ENCODE data around the gene STK4.
A peak's percentile ranks its signal among the peaks of the same experiment; 100 is the strongest.

STK4 gene

GRCh38 chr20:44966030-44966961, at the start of gene STK4:
STK4 (plus strand) TSS chr20:44966512; CDS start chr20:44966569, 57 bp downstream.
- DNase-seq (ENCODE audit: low spot score) (peak; percentile 83), FAIRE-seq (peak; percentile 32)

GRCh38 chr20:44916586-44916985, 49.7 kb upstream of the STK4 start:
- FAIRE-seq: no peak
- DNase-seq (ENCODE audit: low spot score): no peak

DNA sequence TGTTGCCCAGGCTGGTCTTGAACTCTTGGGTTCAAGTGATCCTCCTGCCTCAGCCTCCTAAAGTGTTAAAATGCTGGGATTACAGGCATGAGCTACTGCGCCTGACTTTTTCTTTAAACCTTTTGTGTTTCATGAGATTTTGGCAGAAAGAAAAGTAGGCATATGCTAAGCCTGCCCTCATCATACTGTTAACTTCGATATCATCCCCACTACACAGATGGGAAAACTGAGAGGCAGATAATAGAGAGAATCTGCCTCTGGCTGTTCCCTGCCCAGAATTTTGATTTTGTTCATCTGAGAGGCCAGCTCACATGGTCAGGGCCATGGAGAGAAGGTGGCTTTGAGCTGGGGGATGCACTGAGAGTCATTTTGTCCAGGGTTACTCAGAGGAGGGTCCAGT, 48.9 kb upstream of the STK4 start:
- FAIRE-seq (no peak), DNase-seq (ENCODE audit: low spot score) (no peak)

DNA sequence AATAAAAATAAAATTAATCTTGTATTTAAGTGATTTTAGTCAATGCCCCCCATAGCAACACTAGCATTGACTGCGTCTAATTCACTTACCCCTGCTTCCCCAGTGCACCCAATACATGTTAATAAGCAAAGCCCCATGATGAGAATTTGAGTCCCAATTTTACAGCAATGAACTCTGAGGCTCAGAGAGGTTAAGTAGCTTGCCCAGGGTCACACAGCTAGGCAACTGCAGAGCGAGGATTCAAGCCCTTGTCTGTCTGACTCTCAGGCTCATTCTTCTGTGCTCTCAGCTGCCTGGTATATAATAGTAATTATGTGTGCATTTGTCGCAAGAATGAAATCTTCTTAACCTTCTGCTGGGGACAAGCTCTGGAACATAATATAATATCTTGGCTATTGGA, 48.0 kb upstream of the STK4 start:
- no peak for DNase-seq (ENCODE audit: low spot score)
- no peak for FAIRE-seq

DNA sequence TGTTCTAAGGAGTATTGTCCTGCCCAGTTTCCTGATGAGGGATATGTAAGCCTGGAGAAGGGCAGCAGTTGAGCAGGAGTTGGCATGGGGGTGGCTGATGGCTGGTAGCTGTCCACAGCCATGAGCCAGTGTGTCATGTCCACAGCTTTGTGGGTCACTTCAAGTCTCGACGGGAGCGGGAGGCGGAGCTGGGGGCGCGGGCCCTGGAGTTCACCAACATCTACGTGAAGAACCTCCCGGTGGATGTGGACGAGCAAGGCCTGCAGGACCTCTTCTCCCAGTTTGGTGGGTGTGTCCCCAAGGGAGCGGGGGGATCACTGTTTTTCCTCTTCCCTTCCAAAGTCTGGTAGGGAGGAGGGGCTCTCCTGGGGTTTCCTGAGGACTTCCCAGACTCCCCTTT, 47.6 kb upstream of the STK4 start:
- FAIRE-seq: no peak
- DNase-seq (ENCODE audit: low spot score): no peak

DNA sequence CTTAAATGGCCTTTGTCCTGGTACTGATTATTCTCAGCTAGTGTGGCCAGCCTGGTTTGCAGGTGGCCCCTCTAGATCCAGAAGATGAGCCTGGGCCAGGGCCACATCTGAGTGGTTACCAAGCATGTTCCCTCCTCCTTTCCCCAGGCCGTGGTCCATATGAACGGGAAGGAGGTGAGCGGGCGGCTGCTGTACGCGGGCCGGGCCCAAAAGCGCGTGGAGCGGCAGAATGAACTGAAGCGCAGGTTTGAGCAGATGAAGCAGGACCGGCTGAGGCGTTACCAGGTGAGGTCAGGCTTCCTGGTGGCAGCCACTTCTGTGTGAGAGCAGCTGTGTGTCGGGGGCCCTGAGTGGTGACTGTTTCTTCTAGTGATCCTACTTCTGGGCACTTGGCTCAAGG, 44.9 kb upstream of the STK4 start:
- FAIRE-seq (no peak), DNase-seq (ENCODE audit: low spot score) (no peak)

DNA sequence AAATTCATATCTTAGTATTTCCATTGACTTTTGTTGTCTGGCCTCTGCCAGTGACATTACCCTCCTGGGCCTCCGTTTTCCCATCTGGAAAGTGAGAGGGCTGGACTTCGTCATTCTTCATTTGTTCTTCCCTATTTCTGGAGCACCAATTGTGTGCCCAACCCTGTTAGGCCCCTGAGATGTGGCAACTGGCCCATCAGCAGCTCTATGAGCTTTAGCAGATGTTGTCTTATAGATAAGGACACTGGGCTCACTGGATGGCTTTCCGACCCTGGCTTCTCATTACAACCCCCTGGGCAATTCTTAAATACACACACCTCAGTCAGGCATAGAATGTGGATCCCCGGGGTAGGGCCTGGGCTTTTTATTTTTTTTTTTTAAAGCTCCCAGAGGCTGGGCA, 41.8 kb upstream of the STK4 start:
- FAIRE-seq (no peak), DNase-seq (ENCODE audit: low spot score) (no peak)

DNA sequence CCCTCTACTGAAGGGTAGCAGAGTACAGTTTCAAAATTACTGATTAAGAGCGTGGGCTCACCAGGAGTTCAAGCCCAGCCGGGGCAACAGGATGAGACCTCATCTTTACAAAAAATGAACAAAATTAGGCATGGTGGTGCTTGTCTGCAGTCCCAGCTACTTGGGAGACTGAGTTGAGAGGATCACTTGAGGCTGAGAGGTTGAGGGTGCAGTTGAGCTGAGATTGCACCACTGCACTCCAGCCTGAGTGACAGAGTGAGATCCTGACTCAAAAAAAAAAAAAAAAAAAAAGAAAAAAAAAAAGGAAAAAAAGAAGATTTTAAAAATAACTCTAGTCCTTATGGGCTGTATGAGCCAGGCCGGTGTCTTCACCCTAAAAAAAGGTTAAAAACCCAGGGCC, 37.7 kb upstream of the STK4 start:
- DNase-seq (ENCODE audit: low spot score): no peak
- FAIRE-seq: no peak

GRCh38 chr20:44930517-44931168, 35.7 kb upstream of the STK4 start:
- FAIRE-seq (no peak), DNase-seq (ENCODE audit: low spot score) (no peak)

- DNase-seq (ENCODE audit: low spot score): no peak
- FAIRE-seq: no peak
Observed at GRCh38 chr20:44931911-44932310, 34.4 kb upstream of the STK4 start.

DNA sequence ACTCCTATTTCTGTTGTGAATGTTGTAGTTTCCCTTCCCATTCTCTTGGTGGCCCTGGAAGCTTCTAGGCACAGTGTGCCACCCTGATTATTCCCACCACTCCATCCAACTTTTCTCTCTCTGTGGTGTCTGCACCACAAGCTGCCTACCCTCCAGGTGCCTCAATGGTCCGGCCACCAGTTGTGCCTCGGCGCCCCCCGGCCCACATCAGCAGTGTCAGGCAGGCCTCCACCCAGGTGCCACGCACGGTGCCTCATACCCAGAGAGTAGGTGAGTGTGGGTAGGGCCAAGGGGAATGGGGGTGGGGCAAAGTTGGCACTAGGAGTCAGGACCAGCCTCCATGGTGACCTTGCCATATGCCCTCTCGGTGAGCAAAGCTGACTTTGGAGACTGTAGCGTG, 33.4 kb upstream of the STK4 start:
- FAIRE-seq: no peak

GRCh38 chr20:44936510-44936909, 29.8 kb upstream of the STK4 start:
- DNase-seq (ENCODE audit: low spot score) (no peak), FAIRE-seq (no peak)

More for the DNA sequence above, 33.4 kb upstream of the STK4 start:
- DNase-seq (ENCODE audit: low spot score): no peak

GRCh38 chr20:44938637-44939036, 27.7 kb upstream of the STK4 start:
- DNase-seq (ENCODE audit: low spot score) (no peak), FAIRE-seq (no peak)

GRCh38 chr20:44941120-44941691, 25.1 kb upstream of the STK4 start:
- FAIRE-seq: no peak
- DNase-seq (ENCODE audit: low spot score): no peak

GRCh38 chr20:44942264-44942973, 23.9 kb upstream of the STK4 start:
- DNase-seq (ENCODE audit: low spot score) (no peak), FAIRE-seq (no peak)

DNA sequence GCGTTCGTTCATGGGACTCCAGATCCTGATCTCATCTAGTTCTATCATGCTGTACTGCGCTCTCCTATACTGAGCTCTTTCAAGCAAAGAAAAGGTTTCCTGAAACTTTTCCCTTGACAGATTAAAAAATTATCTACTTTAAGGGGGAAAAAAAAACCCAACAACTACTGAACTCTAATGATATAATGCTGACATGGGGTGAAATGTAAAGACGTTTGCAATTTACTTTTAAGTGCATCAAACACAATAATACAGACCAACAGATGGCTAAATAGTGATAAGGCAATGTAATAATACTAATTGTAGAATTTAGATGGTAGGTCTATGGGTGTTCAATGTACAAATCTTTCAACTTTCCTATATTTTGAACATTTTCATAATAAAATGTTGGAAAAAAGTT, 22.5 kb upstream of the STK4 start:
- no peak for DNase-seq (ENCODE audit: low spot score)
- no peak for FAIRE-seq

- DNase-seq (ENCODE audit: low spot score) (no peak), FAIRE-seq (no peak)
Observed at GRCh38 chr20:44945261-44945660, 21.1 kb upstream of the STK4 start.

DNA sequence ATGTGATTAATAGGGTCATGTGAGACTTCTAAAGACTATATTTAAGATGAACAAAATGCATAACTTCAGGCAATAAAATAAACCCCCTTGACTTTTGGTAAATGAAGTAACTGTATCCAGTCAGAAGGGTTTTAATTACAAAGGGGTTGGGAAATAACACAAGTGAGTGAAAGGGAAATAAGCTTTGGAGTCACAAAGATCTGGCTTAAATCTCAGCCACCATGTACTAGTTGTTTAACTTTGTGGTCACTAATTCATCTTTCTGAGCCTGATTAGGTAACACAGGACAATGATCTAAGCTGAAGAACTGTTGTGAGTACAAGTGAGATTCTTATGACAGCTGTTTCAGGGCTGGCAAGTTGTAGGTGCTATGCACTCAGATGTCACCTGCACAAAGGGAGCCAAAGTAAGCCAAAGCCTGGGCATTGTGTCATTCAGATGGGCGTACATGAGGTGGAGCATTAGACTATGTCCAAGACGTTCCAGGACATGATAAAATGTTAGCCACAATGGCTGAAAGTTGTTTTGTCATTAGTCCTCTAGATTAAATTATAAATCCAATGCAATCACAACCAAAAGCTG, 19.9 kb upstream of the STK4 start:
- FAIRE-seq: no peak
- DNase-seq (ENCODE audit: low spot score): no peak

DNA sequence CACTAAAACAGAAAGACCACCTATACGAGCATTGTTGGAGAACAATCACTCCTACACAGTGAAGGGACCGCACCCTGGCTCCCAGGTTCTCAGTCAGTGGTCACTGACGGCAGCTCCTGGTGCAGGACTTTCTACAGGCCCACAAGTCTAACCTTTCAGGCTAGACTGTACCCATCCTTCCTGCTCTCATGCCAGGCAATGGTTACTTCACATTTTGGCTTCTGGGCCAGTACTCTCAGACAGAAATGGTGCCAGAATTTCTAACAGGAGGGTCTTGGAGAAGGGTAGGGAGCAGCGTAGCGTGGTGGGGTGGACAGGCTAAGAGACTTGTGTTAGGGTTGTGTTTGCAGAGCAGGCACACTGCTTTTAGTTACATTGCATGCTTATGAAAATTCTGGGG, 18.2 kb upstream of the STK4 start:
- no peak for FAIRE-seq
- no peak for DNase-seq (ENCODE audit: low spot score)

GRCh38 chr20:44948513-44948912, 17.8 kb upstream of the STK4 start:
- no peak for FAIRE-seq

DNA sequence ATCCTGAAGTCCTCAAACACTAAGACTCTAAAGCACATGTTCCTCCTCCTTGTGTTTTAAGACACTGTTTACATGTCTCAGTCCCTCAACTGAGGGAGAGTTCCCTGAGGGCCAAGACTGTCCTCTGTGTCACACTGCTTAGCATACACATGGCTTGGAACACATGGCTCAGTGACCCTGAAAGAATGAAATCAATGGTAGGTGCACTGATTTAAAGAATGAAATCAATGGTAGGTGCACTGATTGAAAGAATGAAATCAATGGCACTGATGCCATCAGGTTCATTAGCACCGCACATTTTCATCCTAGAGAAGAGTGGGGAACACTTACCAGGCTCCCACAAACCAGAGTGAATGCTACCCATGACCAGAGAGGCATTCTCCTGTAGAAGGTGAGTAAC, 15.9 kb upstream of the STK4 start:
- DNase-seq (ENCODE audit: low spot score) (no peak), FAIRE-seq (no peak)

More at GRCh38 chr20:44948513-44948912, 17.8 kb upstream of the STK4 start:
- no peak for DNase-seq (ENCODE audit: low spot score)
